Measurements from ENCODE around the gene ZNF544.
"Not testable (repeated sequence)": the region's sequence is repeated elsewhere in the genome, so short reads cannot be mapped to it uniquely, and the experiment has no call there.

Gene ZNF544

GRCh38 chr19:58258259-58258658 lies 29.5 kb downstream of the ZNF544 start:
- DNase-seq, result not testable (repeated sequence)

GRCh38 chr19:58261600-58261967 lies 32.9 kb downstream of the ZNF544 start:
- DNase-seq, result no peak

- no peak for DNase-seq
Measured at GRCh38 chr19:58261968-58262921, 33.5 kb downstream of the ZNF544 start.

GRCh38 chr19:58262922-58263296 lies 34.2 kb downstream of the ZNF544 start:
- DNase-seq, result no peak

- DNase-seq, result no peak
Measured at GRCh38 chr19:58265100-58265499, 36.4 kb downstream of the ZNF544 start.

- no peak for DNase-seq
Measured at GRCh38 chr19:58268344-58268743, 39.6 kb downstream of the ZNF544 start.

GRCh38 chr19:58274771-58275201 lies 46.1 kb downstream of the ZNF544 start:
- no peak for DNase-seq

GRCh38 chr19:58275564-58275963 lies 46.9 kb downstream of the ZNF544 start:
- DNase-seq, result no peak

- DNase-seq, result no peak
Measured at GRCh38 chr19:58277197-58277596, 48.5 kb downstream of the ZNF544 start.

GRCh38 chr19:58277748-58278540 lies 49.2 kb downstream of the ZNF544 start:
- DNase-seq, result no peak

- DNase-seq, result peak; percentile 99
Measured at GRCh38 chr19:58278541-58279041, 49.9 kb downstream of the ZNF544 start, which contains the start of gene ZNF8. Gene ZNF8, plus strand, starts transcription at chr19:58278955. Its CDS starts 127 bp downstream, at chr19:58279082.

GRCh38 chr19:58279042-58279924 lies 50.6 kb downstream of the ZNF544 start:
- DNase-seq, result peak; percentile 25

- DNase-seq, result no peak
Measured at GRCh38 chr19:58279925-58280316, 51.2 kb downstream of the ZNF544 start.

- no peak for DNase-seq
Measured at GRCh38 chr19:58284199-58284598, 55.5 kb downstream of the ZNF544 start.

- DNase-seq, result no peak
Measured at GRCh38 chr19:58291943-58292342, 63.2 kb downstream of the ZNF544 start.

GRCh38 chr19:58294743-58295374 lies 66.1 kb downstream of the ZNF544 start:
- DNase-seq, result no peak

GRCh38 chr19:58296104-58296503 lies 67.4 kb downstream of the ZNF544 start:
- no peak for DNase-seq

GRCh38 chr19:58300620-58301019 lies 71.9 kb downstream of the ZNF544 start:
- DNase-seq, result no peak

- DNase-seq, result no peak
Measured at GRCh38 chr19:58304255-58304654, 75.5 kb downstream of the ZNF544 start.

GRCh38 chr19:58304748-58305064 lies 76.0 kb downstream of the ZNF544 start:
- DNase-seq, result no peak

- peak; percentile 93 for DNase-seq
Measured at GRCh38 chr19:58305065-58305931, 76.6 kb downstream of the ZNF544 start, which contains the start of gene ERVK3-1. Gene ERVK3-1, plus strand, starts transcription at chr19:58305377. Its CDS starts 6,792 bp downstream, at chr19:58312169.

Measured in activated gamma-delta T cell treated with Interleukin-2 at 50 U/mL for 16 hours (primary cell).